ENCODE data around the gene UGT1A6. TPM values are rescaled to one million over a fixed set of nuclear protein-coding genes. Genes with fewer than 3 reads are reported as not detected.

The UGT1A6 gene
- total RNA-seq, 1 experiment from 2014 or later, result not detected

- ChIA-PET POLR2A (ENCODE audit: low non-redundant PET) (no interaction called here), CTCF (no interaction called here)
- BruUV-seq (replicated peaks), result no TSS peak
- no peak for TF ChIP-seq EZH2 (IDR thresholded peaks at IDR 0.05; ENCODE audit: borderline replicate concordance, low read depth, low read length, poor library complexity, severe bottlenecking)
- TF ChIP-seq CTCF (conservative IDR thresholded peaks at IDR 0.05; ENCODE audit: low read depth, low read length), result no peak
- no peak overlapping the region for H3K4me3 ChIP-seq (ENCODE audit: low read depth, low read length, poor library complexity, severe bottlenecking)
- H3K27ac ChIP-seq (ENCODE audit: low read depth, low read length, poor library complexity, severe bottlenecking), result no peak overlapping the region
- no peaks in the 10 kb centered on the region for H3K36me3 ChIP-seq (ENCODE audit: insufficient read depth, low read length, poor library complexity, severe bottlenecking)
- intact Hi-C loops (cut with micrococcal nuclease; ENCODE audit: unreplicated experiment), result no loop called here
- H3K27me3 ChIP-seq (replicated peaks; ENCODE audit: insufficient read depth, low read depth, low read length, poor library complexity), result no peaks in the 10 kb centered on the region
- no peaks in the 10 kb centered on the region for H3K4me1 ChIP-seq (ENCODE audit: insufficient read depth, low read length, poor library complexity, severe bottlenecking)
- DNase-seq (ENCODE audit: low spot score), result no peak
- no peaks in the 10 kb centered on the region for H3K9me3 ChIP-seq (ENCODE audit: low read depth, low read length, poor library complexity, severe bottlenecking)
These were observed 110.7 kb downstream of the UGT1A6 start for GRCh38 chr2:233803292-233803911.

- ChIA-PET POLR2A (ENCODE audit: low non-redundant PET) (no interaction called here), CTCF (no interaction called here)
- H3K9me3 ChIP-seq (ENCODE audit: low read depth, low read length, poor library complexity, severe bottlenecking), result no peaks in the 10 kb centered on the region
- intact Hi-C loops (cut with micrococcal nuclease; ENCODE audit: unreplicated experiment), result no loop called here
- BruUV-seq (replicated peaks), result no TSS peak
- no peak for TF ChIP-seq EZH2 (IDR thresholded peaks at IDR 0.05; ENCODE audit: borderline replicate concordance, low read depth, low read length, poor library complexity, severe bottlenecking)
- TF ChIP-seq CTCF (conservative IDR thresholded peaks at IDR 0.05; ENCODE audit: low read depth, low read length), result no peak
- H3K4me1 ChIP-seq (ENCODE audit: insufficient read depth, low read length, poor library complexity, severe bottlenecking), result no peaks in the 10 kb centered on the region
- H3K27ac ChIP-seq (ENCODE audit: low read depth, low read length, poor library complexity, severe bottlenecking), result no peak overlapping the region
- H3K27me3 ChIP-seq (replicated peaks; ENCODE audit: insufficient read depth, low read depth, low read length, poor library complexity), result no peaks in the 10 kb centered on the region
- H3K36me3 ChIP-seq (ENCODE audit: insufficient read depth, low read length, poor library complexity, severe bottlenecking), result no peaks in the 10 kb centered on the region
- no peak for DNase-seq (ENCODE audit: low spot score)
- no peak overlapping the region for H3K4me3 ChIP-seq (ENCODE audit: low read depth, low read length, poor library complexity, severe bottlenecking)
These were observed 111.3 kb downstream of the UGT1A6 start for GRCh38 chr2:233803994-233804393.

GRCh38 chr2:233807215-233807865 is 114.7 kb downstream of the UGT1A6 start:
- Histone ChIP-seq H3K9me3 (ENCODE audit: low read depth, low read length, poor library complexity, severe bottlenecking) (no peaks in the 10 kb centered on the region), H3K36me3 (ENCODE audit: insufficient read depth, low read length, poor library complexity, severe bottlenecking) (no peaks in the 10 kb centered on the region), H3K4me1 (ENCODE audit: insufficient read depth, low read length, poor library complexity, severe bottlenecking) (no peaks in the 10 kb centered on the region), H3K27ac (ENCODE audit: low read depth, low read length, poor library complexity, severe bottlenecking) (no peak overlapping the region), H3K27me3 (replicated peaks; ENCODE audit: insufficient read depth, low read depth, low read length, poor library complexity) (no peaks in the 10 kb centered on the region), H3K4me3 (ENCODE audit: low read depth, low read length, poor library complexity, severe bottlenecking) (no peak overlapping the region)
- ChIA-PET CTCF (no interaction called here), POLR2A (ENCODE audit: low non-redundant PET) (no interaction called here)
- peak; percentile 29; the same call in 1 of the 2 replicates for TF ChIP-seq CTCF (conservative IDR thresholded peaks at IDR 0.05; ENCODE audit: low read depth, low read length)
- no peak for TF ChIP-seq EZH2 (IDR thresholded peaks at IDR 0.05; ENCODE audit: borderline replicate concordance, low read depth, low read length, poor library complexity, severe bottlenecking)
- BruUV-seq (replicated peaks), result no TSS peak
- intact Hi-C loops (cut with micrococcal nuclease; ENCODE audit: unreplicated experiment), result no loop called here
- no peak for DNase-seq (ENCODE audit: low spot score)

Data from A673 (cell line).